ENCODE data around the gene HINFP.

GRCh38 chr11:119157063-119157462 is 35.7 kb downstream of the HINFP start:
- TF ChIP-seq CTCF (IDR thresholded peaks at IDR 0.05) (no peak), POLR2A (IDR thresholded peaks at IDR 0.05) (no peak), POLR2AphosphoS5 (IDR thresholded peaks at IDR 0.05) (no peak), EP300 (IDR thresholded peaks at IDR 0.05; ENCODE audit: low read depth) (no peak)

All from transverse colon (tissue), 4 donors.